ENCODE data around the gene TCAIM. TPM values are rescaled to one million over a fixed set of nuclear protein-coding genes. Genes with fewer than 3 reads are reported as not detected.
"Not testable (repeated sequence)": the region's sequence is repeated elsewhere in the genome, so short reads cannot be mapped to it uniquely, and the experiment has no call there.

The TCAIM gene
- total RNA-seq, 2 experiments from 2014 or later: 13.7 to 16.2 TPM

DNA sequence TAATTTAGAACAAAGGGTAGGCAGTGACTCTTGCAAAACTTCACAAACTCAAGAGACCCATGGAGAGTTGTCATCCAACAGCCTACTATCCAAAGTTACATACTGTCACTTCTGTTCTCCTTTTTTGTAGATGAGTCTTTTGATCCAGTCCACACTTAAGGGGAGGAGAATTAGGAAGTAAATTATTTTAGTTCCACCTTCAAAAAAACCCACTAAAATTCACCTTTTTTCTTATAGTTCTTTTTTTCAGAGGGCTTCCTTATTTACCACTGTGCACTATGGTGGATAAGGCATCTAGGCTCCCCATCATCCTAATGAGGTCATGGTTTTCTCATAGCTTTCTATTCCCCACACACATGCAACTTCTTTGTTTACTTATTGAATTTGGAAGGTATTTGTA lies 8.6 kb upstream of the TCAIM start:
- CTCF ChIA-PET: interaction anchor here (0.7 to 1.1 kb wide), 2 partner anchors 8 to 10 kb away, joined by 3 read pairs; no protein-coding TSS in a partner anchor
- Mint-ChIP-seq H3K36me3 (no peaks in the 10 kb centered on the region), H3K9me3 (ENCODE audit: low read depth) (no peaks in the 10 kb centered on the region), H3K27ac (no peak overlapping the region), H3K27me3 (peaks cover 29% of the 10 kb centered on the region), H3K4me1 (no peaks in the 10 kb centered on the region), H3K4me3 (no peak overlapping the region)
- ATAC-seq: no peak
- DNase-seq: no peak

GRCh38 chr3:44330444-44330843 lies 8.1 kb upstream of the TCAIM start:
- DNase-seq: no peak
- Mint-ChIP-seq H3K36me3 (no peaks in the 10 kb centered on the region), H3K9me3 (ENCODE audit: low read depth) (no peaks in the 10 kb centered on the region), H3K27ac (no peak overlapping the region), H3K27me3 (peaks cover 26% of the 10 kb centered on the region), H3K4me1 (no peaks in the 10 kb centered on the region), H3K4me3 (no peak overlapping the region)
- CTCF ChIA-PET: no interaction called here
- no peak for ATAC-seq

GRCh38 chr3:44334326-44334725 lies 4.2 kb upstream of the TCAIM start:
- Mint-ChIP-seq H3K27ac (no peak overlapping the region), H3K4me3 (no peak overlapping the region), H3K27me3 (peaks cover 14% of the 10 kb centered on the region), H3K36me3 (no peaks in the 10 kb centered on the region), H3K4me1 (peaks cover 9% of the 10 kb centered on the region), H3K9me3 (ENCODE audit: low read depth) (no peaks in the 10 kb centered on the region)
- DNase-seq (no peak), ATAC-seq (no peak)
- CTCF ChIA-PET: no interaction called here

- Mint-ChIP-seq H3K4me3 (peak overlapping the region; percentile 99), H3K27ac (peak overlapping the region; percentile 95), H3K36me3 (peaks cover 9% of the 10 kb centered on the region), H3K4me1 (peaks cover 22% of the 10 kb centered on the region), H3K27me3 (peaks cover 9% of the 10 kb centered on the region), H3K9me3 (ENCODE audit: low read depth) (no peaks in the 10 kb centered on the region)
- CTCF ChIA-PET: interaction anchor here (1.1 to 1.5 kb wide), 3 partner anchors 8 to 174 kb away, joined by 3 to 5 read pairs (median 4); no protein-coding TSS in a partner anchor
- ATAC-seq (no peak), DNase-seq (no peak)
These were observed 1.2 kb upstream of the TCAIM start for GRCh38 chr3:44337248-44337785.

DNA sequence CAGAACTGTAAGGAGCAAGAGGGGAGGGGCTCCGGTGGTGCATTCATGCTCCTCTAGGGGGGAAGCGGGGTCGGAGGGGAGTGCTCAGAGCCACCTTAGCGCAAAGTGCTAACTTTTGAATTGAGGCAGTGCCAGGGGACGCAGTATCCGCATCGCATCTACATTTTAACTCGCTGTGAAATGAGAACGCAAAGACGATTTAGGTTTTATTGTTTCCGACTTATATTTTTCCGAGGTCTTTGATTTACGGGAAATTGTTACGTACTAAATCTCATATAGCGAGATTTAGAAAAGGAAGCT lies 212 bp downstream of the TCAIM start:
- H3K4me3 Mint-ChIP-seq: peak overlapping the region; percentile 99
- no peaks in the 10 kb centered on the region for H3K27me3 Mint-ChIP-seq
- H3K27ac Mint-ChIP-seq: peak overlapping the region; percentile 99
- peaks cover 11% of the 10 kb centered on the region for H3K36me3 Mint-ChIP-seq
- CTCF ChIA-PET: interaction anchor here (1.0 to 1.5 kb wide), 2 partner anchors 139 to 172 kb away, joined by 4 to 5 read pairs; partner anchors contain the start of gene ZNF445
- no peaks in the 10 kb centered on the region for H3K9me3 Mint-ChIP-seq (ENCODE audit: low read depth)
- peaks cover 22% of the 10 kb centered on the region for H3K4me1 Mint-ChIP-seq
- no peak for DNase-seq
- ATAC-seq: no peak

- Mint-ChIP-seq H3K36me3 (peaks cover 11% of the 10 kb centered on the region), H3K27ac (peak overlapping the region; percentile 99), H3K9me3 (ENCODE audit: low read depth) (no peaks in the 10 kb centered on the region), H3K27me3 (no peaks in the 10 kb centered on the region), H3K4me1 (peaks cover 22% of the 10 kb centered on the region), H3K4me3 (peak overlapping the region; percentile 99)
- CTCF ChIA-PET: interaction anchor here (1.0 to 1.5 kb wide), 3 partner anchors 138 to 171 kb away, joined by 3 to 5 read pairs (median 4); partner anchors contain the start of gene ZNF445
- ATAC-seq (no peak), DNase-seq (no peak)
These were observed 853 bp downstream of the TCAIM start for GRCh38 chr3:44339181-44340057.

DNA sequence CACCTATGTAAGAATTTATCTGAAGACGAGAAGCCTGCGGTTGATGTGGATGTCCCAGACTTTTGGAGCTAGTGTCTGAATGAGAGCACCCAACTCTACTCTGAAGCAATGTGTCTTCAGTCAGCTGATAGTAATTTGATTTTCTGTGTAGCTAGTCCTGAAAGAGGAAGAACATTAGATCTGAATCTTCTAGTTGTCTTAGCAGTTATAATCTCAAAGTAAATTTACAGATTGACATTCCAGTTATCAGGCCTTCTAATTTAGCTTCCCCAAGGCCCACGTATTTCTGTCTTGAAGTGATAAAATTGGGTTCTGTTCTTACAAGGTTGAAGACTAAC lies 1.5 kb downstream of the TCAIM start:
- no peaks in the 10 kb centered on the region for H3K9me3 Mint-ChIP-seq (ENCODE audit: low read depth)
- peak overlapping the region; percentile 69 for H3K27ac Mint-ChIP-seq
- CTCF ChIA-PET: interaction anchor here (1.1 kb wide), 1 partner anchor 171 kb away, joined by 3 read pairs; no protein-coding TSS in a partner anchor
- ATAC-seq (no peak), DNase-seq (no peak)
- peak overlapping the region; percentile 99 for H3K4me3 Mint-ChIP-seq
- H3K4me1 Mint-ChIP-seq: peaks cover 22% of the 10 kb centered on the region
- H3K36me3 Mint-ChIP-seq: peaks cover 11% of the 10 kb centered on the region
- H3K27me3 Mint-ChIP-seq: no peaks in the 10 kb centered on the region

- ATAC-seq: no peak
- DNase-seq: no peak
- Mint-ChIP-seq H3K9me3 (ENCODE audit: low read depth) (no peaks in the 10 kb centered on the region), H3K36me3 (peaks cover 11% of the 10 kb centered on the region), H3K27me3 (no peaks in the 10 kb centered on the region), H3K4me1 (peaks cover 21% of the 10 kb centered on the region), H3K4me3 (no peak overlapping the region), H3K27ac (no peak overlapping the region)
- CTCF ChIA-PET: no interaction called here
These were observed 3.7 kb downstream of the TCAIM start for GRCh38 chr3:44342176-44342790.

GRCh38 chr3:44343421-44343820 lies 4.9 kb downstream of the TCAIM start:
- peaks cover 16% of the 10 kb centered on the region for H3K4me1 Mint-ChIP-seq
- H3K4me3 Mint-ChIP-seq: no peak overlapping the region
- no peak overlapping the region for H3K27ac Mint-ChIP-seq
- no peaks in the 10 kb centered on the region for H3K27me3 Mint-ChIP-seq
- no peak for ATAC-seq
- CTCF ChIA-PET: no interaction called here
- H3K36me3 Mint-ChIP-seq: peaks cover 11% of the 10 kb centered on the region
- no peaks in the 10 kb centered on the region for H3K9me3 Mint-ChIP-seq (ENCODE audit: low read depth)
- no peak for DNase-seq

DNA sequence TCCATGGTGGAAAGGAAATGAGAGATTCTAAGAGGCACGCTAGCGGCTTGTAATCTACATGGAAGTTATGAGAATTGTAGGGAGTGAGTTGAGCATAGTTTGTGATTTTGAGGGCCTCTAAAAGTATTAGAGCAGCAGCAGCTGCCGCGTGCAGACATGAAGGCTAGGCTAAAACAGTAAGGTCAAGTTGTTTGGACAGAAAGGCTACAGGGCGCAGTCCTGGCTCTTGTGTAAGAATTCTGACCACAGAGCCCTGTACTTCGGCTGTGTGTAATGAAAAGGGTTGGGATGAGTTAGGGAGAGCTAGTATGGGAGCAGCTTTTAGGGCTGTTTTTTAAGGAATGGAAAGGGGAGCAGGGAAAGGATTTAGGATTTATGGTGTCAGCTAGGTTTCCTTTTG lies 8.0 kb downstream of the TCAIM start:
- H3K27ac Mint-ChIP-seq; CTCF ChIA-PET; H3K36me3 Mint-ChIP-seq; H3K9me3 Mint-ChIP-seq (ENCODE audit: low read depth); DNase-seq; H3K4me1 Mint-ChIP-seq; ATAC-seq; H3K4me3 Mint-ChIP-seq; H3K27me3 Mint-ChIP-seq: not testable (repeated sequence)

GRCh38 chr3:44348993-44349392 lies 10.4 kb downstream of the TCAIM start:
- H3K4me1 Mint-ChIP-seq: no peaks in the 10 kb centered on the region
- peaks cover 12% of the 10 kb centered on the region for H3K36me3 Mint-ChIP-seq
- ATAC-seq (no peak), DNase-seq (no peak)
- no peaks in the 10 kb centered on the region for H3K27me3 Mint-ChIP-seq
- no peak overlapping the region for H3K27ac Mint-ChIP-seq
- CTCF ChIA-PET: no interaction called here
- no peak overlapping the region for H3K4me3 Mint-ChIP-seq
- H3K9me3 Mint-ChIP-seq (ENCODE audit: low read depth): no peaks in the 10 kb centered on the region

- H3K9me3 Mint-ChIP-seq (ENCODE audit: low read depth): no peaks in the 10 kb centered on the region
- CTCF ChIA-PET: no interaction called here
These were observed 14.9 kb downstream of the TCAIM start for GRCh38 chr3:44353355-44353924.

DNA sequence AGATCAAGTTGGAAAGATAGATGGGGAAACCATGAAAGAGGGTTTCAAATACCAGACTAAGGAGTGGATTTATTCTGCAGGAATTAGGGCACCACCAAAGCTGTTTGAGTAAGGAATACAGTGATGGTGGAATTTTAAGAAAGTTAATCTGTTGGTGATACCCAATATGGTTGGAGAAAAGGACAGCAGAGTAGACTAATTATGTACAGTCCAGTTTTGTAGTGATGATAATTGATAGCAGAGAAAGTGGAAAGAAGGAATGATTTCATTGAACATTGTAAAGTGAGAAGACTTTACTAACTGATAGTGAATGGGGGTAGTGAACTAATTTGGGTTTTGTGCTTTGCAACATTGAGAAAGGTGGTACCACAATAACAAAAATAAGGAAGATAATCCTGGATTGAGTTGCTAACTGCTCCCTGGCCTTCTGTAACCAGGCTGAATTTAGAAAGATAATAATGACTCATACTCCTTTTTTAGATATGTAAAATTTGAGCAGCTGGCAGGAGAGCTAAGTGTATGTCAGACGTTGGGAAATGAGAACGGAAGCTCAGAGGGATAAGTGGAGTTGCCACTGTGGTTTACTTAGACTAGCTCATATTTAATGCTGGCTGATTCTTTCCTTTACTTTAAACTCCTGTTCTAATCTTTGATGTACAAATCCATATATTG lies 16.9 kb downstream of the TCAIM start:
- CTCF ChIA-PET: no interaction called here
- H3K4me1 Mint-ChIP-seq: no peaks in the 10 kb centered on the region
- no peak overlapping the region for H3K4me3 Mint-ChIP-seq
- H3K9me3 Mint-ChIP-seq (ENCODE audit: low read depth): no peaks in the 10 kb centered on the region
- H3K27me3 Mint-ChIP-seq: no peaks in the 10 kb centered on the region
- DNase-seq (no peak), ATAC-seq (no peak)
- H3K36me3 Mint-ChIP-seq: peaks cover 34% of the 10 kb centered on the region
- H3K27ac Mint-ChIP-seq: no peak overlapping the region

More at GRCh38 chr3:44353355-44353924, 14.9 kb downstream of the TCAIM start:
- no peaks in the 10 kb centered on the region for H3K27me3 Mint-ChIP-seq
- no peak overlapping the region for H3K4me3 Mint-ChIP-seq
- DNase-seq: no peak
- H3K4me1 Mint-ChIP-seq: no peaks in the 10 kb centered on the region
- H3K27ac Mint-ChIP-seq: no peak overlapping the region
- ATAC-seq: no peak
- H3K36me3 Mint-ChIP-seq: peaks cover 32% of the 10 kb centered on the region
